Retina (tissue), 1 donor: Measurements from ENCODE around the gene SELENOP.
"Not testable (repeated sequence)": the region's sequence is repeated elsewhere in the genome, so short reads cannot be mapped to it uniquely, and the experiment has no call there.

ENCODE experiments used
- DNase-seq: peaks from one replicate; pipeline ENCODE4 v3.0.0-alpha.2; 2016

SELENOP gene

GRCh38 chr5:42826757-42827515, 15.2 kb upstream of the SELENOP start:
- DNase-seq: no peak

- no peak for DNase-seq
These were observed 13.9 kb upstream of the SELENOP start for GRCh38 chr5:42825422-42826148.

- no peak for DNase-seq
These were observed 12.8 kb upstream of the SELENOP start for GRCh38 chr5:42824347-42824976.

- no peak for DNase-seq
These were observed 10.9 kb upstream of the SELENOP start for GRCh38 chr5:42822548-42822947.

- no peak for DNase-seq
These were observed 8.1 kb upstream of the SELENOP start for GRCh38 chr5:42819745-42820144.

GRCh38 chr5:42816546-42816945, 4.9 kb upstream of the SELENOP start:
- DNase-seq: not testable (repeated sequence)

- peak; percentile 74 for DNase-seq
These were observed 1.8 kb upstream of the SELENOP start for GRCh38 chr5:42813533-42813932.

GRCh38 chr5:42812620-42813019, 928 bp upstream of the SELENOP start:
- peak; percentile 9 for DNase-seq

GRCh38 chr5:42810834-42811590, 680 bp downstream of the SELENOP start:
- DNase-seq: no peak

GRCh38 chr5:42808888-42809611, 2.6 kb downstream of the SELENOP start:
- no peak for DNase-seq

- no peak for DNase-seq
These were observed 3.8 kb downstream of the SELENOP start for GRCh38 chr5:42807722-42808447.

- no peak for DNase-seq
These were observed 4.9 kb downstream of the SELENOP start for GRCh38 chr5:42806701-42807262.

GRCh38 chr5:42806004-42806700, 5.5 kb downstream of the SELENOP start:
- DNase-seq: no peak

- DNase-seq: no peak
These were observed 6.9 kb downstream of the SELENOP start for GRCh38 chr5:42804717-42805339.

- DNase-seq: no peak
These were observed 10.1 kb downstream of the SELENOP start for GRCh38 chr5:42801516-42802166.

- no peak for DNase-seq
These were observed 10.9 kb downstream of the SELENOP start for GRCh38 chr5:42800748-42801330.

GRCh38 chr5:42799668-42800114, 12.0 kb downstream of the SELENOP start:
- no peak for DNase-seq

GRCh38 chr5:42799241-42799608, 12.5 kb downstream of the SELENOP start:
- no peak for DNase-seq
